Right atrium auricular region (tissue), 2 donors: ENCODE measurements around the gene ZNF557. TPM values are rescaled to one million over a fixed set of nuclear protein-coding genes. Genes with fewer than 3 reads are reported as not detected.

Source experiments
- DNase-seq: peaks from one replicate; pipeline ENCODE4 v3.0.0-alpha.2; 2019; ENCODE audit warnings: low spot score
- H3K27ac ChIP-seq, 2 donors: fragments of 200-600 bp; sonication (generic); 1 replicate in 1 of 2; 2 replicates in 1 of 2; pipeline ENCODE4 v1.5.1; 2016 to 2019
- H3K27me3 ChIP-seq, 2 donors: fragments of 200-600 bp; sonication (generic); one replicate each; pipeline versions ENCODE4 v1.5.1 to v1.6.0; 2017 to 2019
- H3K36me3 ChIP-seq: fragments of 200-600 bp; sonication (generic); one replicate; pipeline ENCODE4 v1.5.1; 2016
- H3K4me1 ChIP-seq, 2 donors: fragments of 200-600 bp; sonication (generic); one replicate each; pipeline versions ENCODE4 v1.5.1 to v1.6.0; 2017 to 2019
- H3K4me3 ChIP-seq, 2 donors: fragments of 200-600 bp; sonication (generic); 1 replicate in 1 of 2; 2 replicates in 1 of 2; pipeline ENCODE4 v1.5.1; 2017 to 2019; ENCODE audit warnings: mild to moderate bottlenecking in 1 of 2, moderate library complexity in 1 of 2
- H3K9me3 ChIP-seq, 2 donors: fragments of 200-600 bp; sonication (generic); one replicate each; pipeline ENCODE4 v1.5.1; 2019
- CTCF ChIP-seq, 2 donors: fragments of 200-600 bp; sonication (generic); IDR thresholded peaks; one replicate each; pipeline ENCODE4 v1.5.1; 2019; ENCODE audit warnings: antibody characterized with exemption in 2 of 2
- total RNA-seq, 2 donors: library from RNA; depleted of rRNA; stranded (reverse); fragments of >200 nt; gene quantifications; one replicate each; pipeline ENCODE4 v1.1.0, GENCODE V29; 2016

The ZNF557 gene
- total RNA-seq, 2 donors from 2014 or later = 3.1 to 5.1 TPM

DNA sequence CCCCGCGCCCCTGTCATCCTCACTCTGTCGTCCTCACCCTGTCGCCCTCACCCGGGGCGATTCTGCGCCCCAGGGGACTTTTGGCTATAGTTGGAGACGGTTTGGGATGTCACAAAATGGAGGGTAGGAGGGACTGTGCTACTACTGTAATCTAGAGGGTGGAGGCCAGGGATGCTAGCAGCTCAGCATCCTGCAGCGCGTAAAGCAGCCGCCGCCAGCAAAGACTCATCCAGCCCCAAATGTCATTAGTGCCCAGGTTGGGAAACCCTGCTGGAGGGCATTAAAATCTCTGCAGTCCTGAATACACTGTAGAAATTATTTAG lies 362 bp downstream of the ZNF557 start:
- no peak for TF ChIP-seq CTCF (IDR thresholded peaks at IDR 0.05)

GRCh38 chr19:7072541-7072940 lies 3.0 kb downstream of the ZNF557 start:
- H3K4me3 ChIP-seq = no peak overlapping the region
- no peak for TF ChIP-seq CTCF (IDR thresholded peaks at IDR 0.05)
- no peak for DNase-seq

More for the DNA sequence above, 362 bp downstream of the ZNF557 start:
- Histone ChIP-seq H3K36me3 (peaks cover 40% of the 10 kb centered on the region), H3K4me1 (peaks cover 0 to 11% of the 10 kb centered on the region in 2 donors), H3K27me3 (no peaks in the 10 kb centered on the region), H3K9me3 (peaks cover 0 to 1% of the 10 kb centered on the region in 2 donors), H3K4me3 (peak overlapping the region; percentile 92 to 98), H3K27ac (peak overlapping the region; percentile 65 to 83)
- no peak for DNase-seq

DNA sequence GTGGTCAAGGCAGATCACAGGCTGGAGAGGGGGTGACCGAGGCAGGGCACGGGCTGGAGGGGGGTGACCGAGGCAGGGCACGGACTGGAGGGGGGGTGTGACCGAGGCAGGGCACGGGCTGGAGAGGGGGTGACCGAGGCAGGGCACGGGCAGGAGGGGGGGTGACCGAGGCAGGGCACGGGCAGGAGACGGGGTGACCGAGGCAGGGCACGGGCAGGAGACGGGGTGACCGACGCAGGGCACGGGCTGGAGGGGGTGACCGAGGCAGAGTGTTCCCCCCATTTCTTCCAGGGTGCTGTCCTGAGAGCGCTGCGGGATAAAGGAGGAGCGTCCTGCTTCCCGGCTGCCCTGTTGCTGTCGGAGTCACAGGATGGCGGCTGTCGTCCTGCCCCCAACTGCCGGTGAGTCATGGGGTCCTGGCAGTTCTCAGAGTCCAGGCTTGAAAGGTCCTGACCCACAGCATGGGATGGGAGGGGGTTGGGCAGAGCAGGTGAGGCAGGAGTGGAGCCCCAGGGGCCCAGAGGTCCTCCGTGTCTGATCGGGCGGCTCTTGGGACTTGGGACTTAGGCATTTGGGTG lies 5.3 kb downstream of the ZNF557 start:
- no peak for DNase-seq
- H3K36me3 ChIP-seq = peaks cover 89% of the 10 kb centered on the region

More at GRCh38 chr19:7072541-7072940, 3.0 kb downstream of the ZNF557 start:
- peaks cover 0 to 11% of the 10 kb centered on the region in 2 donors for H3K4me1 ChIP-seq
- peaks cover 2 to 27% of the 10 kb centered on the region in 2 donors for H3K9me3 ChIP-seq
- no peak overlapping the region for H3K27ac ChIP-seq
- H3K36me3 ChIP-seq = peaks cover 66% of the 10 kb centered on the region
- no peaks in the 10 kb centered on the region for H3K27me3 ChIP-seq

GRCh38 chr19:7076151-7076550 lies 6.6 kb downstream of the ZNF557 start:
- H3K27ac ChIP-seq = no peak overlapping the region
- no peak for TF ChIP-seq CTCF (IDR thresholded peaks at IDR 0.05)
- H3K4me1 ChIP-seq = no peaks in the 10 kb centered on the region
- H3K36me3 ChIP-seq = peaks cover 97% of the 10 kb centered on the region
- no peak for DNase-seq
- no peak overlapping the region for H3K4me3 ChIP-seq
- H3K27me3 ChIP-seq = no peaks in the 10 kb centered on the region
- peaks cover 34 to 63% of the 10 kb centered on the region in 2 donors for H3K9me3 ChIP-seq

More for the DNA sequence above, 5.3 kb downstream of the ZNF557 start:
- Histone ChIP-seq H3K4me3 (no peak overlapping the region), H3K4me1 (peaks cover 0 to 10% of the 10 kb centered on the region in 2 donors), H3K9me3 (peaks cover 20 to 49% of the 10 kb centered on the region in 2 donors), H3K27ac (no peak overlapping the region), H3K27me3 (no peaks in the 10 kb centered on the region)
- TF ChIP-seq CTCF (IDR thresholded peaks at IDR 0.05) = no peak

GRCh38 chr19:7078008-7078407 lies 8.5 kb downstream of the ZNF557 start:
- Histone ChIP-seq H3K4me1 (no peaks in the 10 kb centered on the region), H3K4me3 (no peak overlapping the region), H3K9me3 (peaks cover 49 to 81% of the 10 kb centered on the region in 2 donors), H3K27me3 (no peaks in the 10 kb centered on the region), H3K27ac (no peak overlapping the region), H3K36me3 (peaks cover 98% of the 10 kb centered on the region)
- DNase-seq = no peak
- TF ChIP-seq CTCF (IDR thresholded peaks at IDR 0.05) = no peak
